ENCODE measurements around the gene IL3RA. TPM values are rescaled to one million over a fixed set of nuclear protein-coding genes. Genes with fewer than 3 reads are reported as not detected.
A peak's percentile ranks its signal among the peaks of the same experiment; 100 is the strongest.

IL3RA gene
- total RNA-seq, 1 experiment from 2014 or later = not detected

- H3K4me1 ChIP-seq (replicated peaks) = peaks cover 7% of the 10 kb centered on the region
- peak in 1 of 2 experiments; percentile 36 for DNase-seq (ENCODE audit: low read depth in 1 of 2, low spot score in 2 of 2)
- peaks cover 77% of the 10 kb centered on the region for H3K36me3 ChIP-seq
- no peaks in the 10 kb centered on the region for H3K9me3 ChIP-seq (replicated peaks)
- H3K4me3 ChIP-seq = no peak overlapping the region
- H3K27me3 ChIP-seq (replicated peaks) = no peaks in the 10 kb centered on the region
- H3K27ac ChIP-seq = no peak overlapping the region
These were observed 48.2 kb downstream of the IL3RA start for GRCh38 chrX:1384658-1385252.

- no peak overlapping the region for H3K27ac ChIP-seq
These were observed 49.0 kb downstream of the IL3RA start for GRCh38 chrX:1385253-1386223.

GRCh38 chrX:1386338-1387127 lies 49.9 kb downstream of the IL3RA start:
- no peak overlapping the region for H3K27ac ChIP-seq
- H3K9me3 ChIP-seq (replicated peaks) = no peaks in the 10 kb centered on the region
- DNase-seq (ENCODE audit: low read depth in 1 of 2, low spot score in 2 of 2) = peak in 1 of 2 experiments; percentile 37
- H3K36me3 ChIP-seq = peaks cover 93% of the 10 kb centered on the region
- no peaks in the 10 kb centered on the region for H3K27me3 ChIP-seq (replicated peaks)
- H3K4me3 ChIP-seq = no peak overlapping the region
- H3K4me1 ChIP-seq (replicated peaks) = peaks cover 12% of the 10 kb centered on the region

More at GRCh38 chrX:1385253-1386223, 49.0 kb downstream of the IL3RA start:
- peak in 1 of 2 experiments; percentile 41 for DNase-seq (ENCODE audit: low read depth in 1 of 2, low spot score in 2 of 2)
- Histone ChIP-seq H3K9me3 (replicated peaks) (no peaks in the 10 kb centered on the region), H3K36me3 (peaks cover 85% of the 10 kb centered on the region), H3K27me3 (replicated peaks) (no peaks in the 10 kb centered on the region), H3K4me3 (no peak overlapping the region), H3K4me1 (replicated peaks) (peaks cover 7% of the 10 kb centered on the region)

- Histone ChIP-seq H3K36me3 (peaks cover 94% of the 10 kb centered on the region), H3K4me3 (no peak overlapping the region), H3K27ac (no peak overlapping the region), H3K9me3 (replicated peaks) (no peaks in the 10 kb centered on the region), H3K4me1 (replicated peaks) (peaks cover 12% of the 10 kb centered on the region), H3K27me3 (replicated peaks) (no peaks in the 10 kb centered on the region)
- DNase-seq (ENCODE audit: low read depth in 1 of 2, low spot score in 2 of 2) = peak in 1 of 2 experiments; percentile 41
These were observed 50.7 kb downstream of the IL3RA start for GRCh38 chrX:1387141-1387776.

- H3K4me1 ChIP-seq (replicated peaks) = peaks cover 16% of the 10 kb centered on the region
- no peaks in the 10 kb centered on the region for H3K27me3 ChIP-seq (replicated peaks)
- H3K27ac ChIP-seq = no peak overlapping the region
- no peaks in the 10 kb centered on the region for H3K9me3 ChIP-seq (replicated peaks)
- H3K4me3 ChIP-seq = no peak overlapping the region
- H3K36me3 ChIP-seq = peaks cover 82% of the 10 kb centered on the region
- DNase-seq (ENCODE audit: low read depth in 1 of 2, low spot score in 2 of 2) = peak in 1 of 2 experiments; percentile 25
These were observed 52.1 kb downstream of the IL3RA start for GRCh38 chrX:1388651-1389050.

- no peaks in the 10 kb centered on the region for H3K9me3 ChIP-seq (replicated peaks)
- peaks cover 74% of the 10 kb centered on the region for H3K36me3 ChIP-seq
- H3K27ac ChIP-seq = no peak overlapping the region
- no peaks in the 10 kb centered on the region for H3K27me3 ChIP-seq (replicated peaks)
- H3K4me3 ChIP-seq = no peak overlapping the region
- DNase-seq (ENCODE audit: low read depth in 1 of 2, low spot score in 2 of 2) = peak in 1 of 2 experiments; percentile 39
- H3K4me1 ChIP-seq (replicated peaks) = peaks cover 12% of the 10 kb centered on the region
These were observed 52.8 kb downstream of the IL3RA start for GRCh38 chrX:1389181-1389992.

DNA sequence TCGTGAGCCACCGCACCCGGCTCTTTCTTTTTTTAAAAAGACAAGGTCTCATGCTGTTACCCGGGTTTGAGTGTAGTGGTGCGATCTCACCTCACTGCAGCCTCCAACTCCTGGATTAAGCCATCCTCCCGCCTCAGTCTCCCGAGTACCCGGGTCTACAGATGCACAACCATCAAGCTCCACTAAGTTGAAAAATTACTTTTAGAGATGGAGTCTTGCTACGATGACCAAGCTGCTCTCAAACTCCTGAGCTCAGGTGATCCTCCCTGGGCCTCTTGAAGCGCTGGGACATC lies 53.4 kb downstream of the IL3RA start:
- Histone ChIP-seq H3K9me3 (replicated peaks) (no peaks in the 10 kb centered on the region), H3K4me3 (no peak overlapping the region), H3K36me3 (peaks cover 69% of the 10 kb centered on the region), H3K4me1 (replicated peaks) (peaks cover 12% of the 10 kb centered on the region), H3K27ac (no peak overlapping the region), H3K27me3 (replicated peaks) (no peaks in the 10 kb centered on the region)
- DNase-seq (ENCODE audit: low read depth in 1 of 2, low spot score in 2 of 2) = no peak

DNA sequence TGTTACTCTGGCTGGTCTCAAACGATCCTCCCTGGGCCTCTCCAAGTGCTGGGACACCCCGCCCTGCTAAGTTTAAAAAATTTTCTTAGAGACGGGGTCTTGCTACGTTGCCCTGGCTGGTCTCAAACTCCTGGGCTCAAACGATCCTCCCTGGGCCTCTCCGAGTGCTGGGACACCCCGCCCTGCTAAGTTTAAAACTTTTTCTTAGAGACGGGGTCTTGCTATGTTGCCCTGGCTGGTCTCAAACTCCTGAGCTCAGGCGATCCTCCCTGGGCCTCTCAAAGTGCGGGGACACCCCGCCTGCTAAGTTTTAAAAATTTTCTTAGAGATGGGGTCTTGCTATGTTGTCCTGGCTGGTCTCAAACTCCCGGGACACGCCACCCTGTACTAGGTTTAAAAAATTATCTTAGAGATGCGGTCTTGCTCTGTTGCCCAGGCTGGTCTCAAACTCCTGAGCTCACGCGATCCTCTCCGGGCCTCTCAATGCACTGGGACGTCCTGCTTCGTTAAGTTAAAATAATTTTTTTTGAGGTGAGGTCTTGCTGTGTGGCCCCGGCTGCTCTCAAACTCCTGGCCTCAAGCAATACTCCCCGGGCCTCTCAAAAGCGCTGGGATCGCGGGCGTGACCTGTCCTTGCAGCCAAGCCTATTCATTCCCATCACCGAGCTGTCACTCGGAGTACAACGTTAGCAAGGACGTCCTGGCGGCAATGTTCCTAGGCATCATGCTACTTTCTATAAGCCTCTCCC lies 54.2 kb downstream of the IL3RA start:
- peaks cover 12% of the 10 kb centered on the region for H3K4me1 ChIP-seq (replicated peaks)
- H3K36me3 ChIP-seq = peaks cover 64% of the 10 kb centered on the region
- peak overlapping the region; percentile 94 for H3K4me3 ChIP-seq
- H3K9me3 ChIP-seq (replicated peaks) = no peaks in the 10 kb centered on the region
- no peak overlapping the region; the same call in 1 of the 2 replicates for H3K27ac ChIP-seq
- H3K27me3 ChIP-seq (replicated peaks) = no peaks in the 10 kb centered on the region
- DNase-seq (ENCODE audit: low read depth in 1 of 2, low spot score in 2 of 2) = no peak

- Histone ChIP-seq H3K27me3 (replicated peaks) (no peaks in the 10 kb centered on the region), H3K36me3 (peaks cover 58% of the 10 kb centered on the region), H3K9me3 (replicated peaks) (no peaks in the 10 kb centered on the region), H3K4me3 (peak overlapping the region; percentile 94), H3K4me1 (replicated peaks) (peaks cover 12% of the 10 kb centered on the region), H3K27ac (peak overlapping the region; percentile 89)
- no peak for DNase-seq (ENCODE audit: low read depth in 1 of 2, low spot score in 2 of 2)
These were observed 54.8 kb downstream of the IL3RA start for GRCh38 chrX:1391370-1391706.

- H3K36me3 ChIP-seq = peaks cover 56% of the 10 kb centered on the region
- peak within 1 kb of the TSS; percentile 94 for H3K4me3 ChIP-seq
- H3K9me3 ChIP-seq (replicated peaks) = no peaks in the 10 kb centered on the region
- H3K27me3 ChIP-seq (replicated peaks) = no peaks in the 10 kb centered on the region
- peak; percentile 95 to 98 for DNase-seq (ENCODE audit: low read depth in 1 of 2, low spot score in 2 of 2)
- H3K27ac ChIP-seq = peak within 1 kb of the TSS; percentile 89
- peaks cover 12% of the 10 kb centered on the region for H3K4me1 ChIP-seq (replicated peaks)
These were observed 55.3 kb downstream of the IL3RA start, which contains the start of gene SLC25A6 for GRCh38 chrX:1391707-1392375. Gene SLC25A6 (minus strand): TSS chrX:1392113. CDS start chrX:1392009, 104 bp downstream.

- H3K27ac ChIP-seq = peak overlapping the region; percentile 79
- peak overlapping the region; percentile 94 for H3K4me3 ChIP-seq
- peaks cover 12% of the 10 kb centered on the region for H3K4me1 ChIP-seq (replicated peaks)
- peaks cover 50% of the 10 kb centered on the region for H3K36me3 ChIP-seq
- no peaks in the 10 kb centered on the region for H3K27me3 ChIP-seq (replicated peaks)
- no peaks in the 10 kb centered on the region for H3K9me3 ChIP-seq (replicated peaks)
- DNase-seq (ENCODE audit: low read depth in 1 of 2, low spot score in 2 of 2) = peak; percentile 73 to 86
These were observed 55.9 kb downstream of the IL3RA start for GRCh38 chrX:1392376-1393068.

Measured in SJSA1 (cell line).